ENCODE data around the gene DNAI1.

DNAI1 gene

DNA sequence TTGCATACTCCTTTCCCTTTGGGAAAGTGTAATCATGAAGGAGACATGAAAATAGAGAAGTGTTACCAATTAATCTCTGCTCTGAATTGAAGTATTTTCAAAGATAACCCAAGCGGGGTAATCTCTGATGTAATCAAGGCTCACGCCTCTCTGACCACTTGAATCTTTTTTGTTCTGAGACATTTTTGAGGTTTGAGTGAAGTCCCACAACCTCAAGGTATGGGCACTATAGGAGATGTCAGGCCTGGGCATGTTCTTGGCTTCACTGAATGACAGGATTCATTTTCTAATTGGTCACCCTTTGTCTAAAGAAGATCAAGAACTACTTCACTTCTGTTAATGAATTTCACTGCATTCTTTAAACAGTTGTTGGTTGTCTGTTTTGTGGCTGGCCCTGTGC lies 40.5 kb downstream of the DNAI1 start:
- DNase-seq (ENCODE audit: low read depth): no peak
- no peak overlapping the region for H3K4me3 ChIP-seq (ENCODE audit: low read depth, low read length)
- TF ChIP-seq, protein P1, sequence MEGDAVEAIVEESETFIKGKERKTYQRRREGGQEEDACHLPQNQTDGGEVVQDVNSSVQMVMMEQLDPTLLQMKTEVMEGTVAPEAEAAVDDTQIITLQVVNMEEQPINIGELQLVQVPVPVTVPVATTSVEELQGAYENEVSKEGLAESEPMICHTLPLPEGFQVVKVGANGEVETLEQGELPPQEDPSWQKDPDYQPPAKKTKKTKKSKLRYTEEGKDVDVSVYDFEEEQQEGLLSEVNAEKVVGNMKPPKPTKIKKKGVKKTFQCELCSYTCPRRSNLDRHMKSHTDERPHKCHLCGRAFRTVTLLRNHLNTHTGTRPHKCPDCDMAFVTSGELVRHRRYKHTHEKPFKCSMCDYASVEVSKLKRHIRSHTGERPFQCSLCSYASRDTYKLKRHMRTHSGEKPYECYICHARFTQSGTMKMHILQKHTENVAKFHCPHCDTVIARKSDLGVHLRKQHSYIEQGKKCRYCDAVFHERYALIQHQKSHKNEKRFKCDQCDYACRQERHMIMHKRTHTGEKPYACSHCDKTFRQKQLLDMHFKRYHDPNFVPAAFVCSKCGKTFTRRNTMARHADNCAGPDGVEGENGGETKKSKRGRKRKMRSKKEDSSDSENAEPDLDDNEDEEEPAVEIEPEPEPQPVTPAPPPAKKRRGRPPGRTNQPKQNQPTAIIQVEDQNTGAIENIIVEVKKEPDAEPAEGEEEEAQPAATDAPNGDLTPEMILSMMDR (IDR thresholded peaks at IDR 0.05; ENCODE audit: low read depth, low read length, missing control alignments): no peak
- in situ Hi-C loops (cut with HindIII; ENCODE audit: low sequenced_read_pairs): no loop called here

DNA sequence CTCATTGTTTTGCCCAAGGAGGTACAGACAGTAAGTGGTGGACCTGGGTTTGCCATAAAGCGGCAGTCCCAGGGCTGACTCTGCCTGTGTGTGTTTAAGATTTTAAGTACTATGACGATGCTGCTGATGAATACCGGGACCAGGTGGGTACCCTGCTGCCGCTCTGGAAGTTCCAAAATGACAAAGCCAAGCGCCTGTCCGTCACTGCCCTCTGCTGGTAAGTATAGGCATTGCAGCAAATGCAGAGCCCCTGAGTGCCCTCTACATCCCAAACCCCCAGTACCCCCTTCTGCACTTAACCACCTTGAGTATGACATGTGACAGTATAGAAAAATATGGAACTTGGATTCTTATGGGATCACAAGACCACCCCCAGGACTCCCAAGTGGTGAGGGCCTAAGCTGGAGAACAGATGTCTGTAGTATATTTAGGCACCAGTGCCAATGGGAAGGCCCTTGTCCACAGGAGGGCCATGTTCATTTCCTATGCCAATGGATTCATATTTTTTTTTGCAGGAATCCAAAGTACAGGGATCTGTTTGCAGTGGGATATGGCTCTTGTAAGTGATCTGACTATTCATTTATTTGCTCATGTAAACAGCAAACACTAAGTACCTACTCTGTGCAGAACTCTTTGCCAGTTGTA lies 42.1 kb downstream of the DNAI1 start:
- in situ Hi-C loops (cut with HindIII; ENCODE audit: low sequenced_read_pairs): loop anchor here (10.0 kb wide), 2 partner anchors 76 to 114 kb away; partner anchors contain the start of gene RPP25L
- TF ChIP-seq, protein P1 (IDR thresholded peaks at IDR 0.05; ENCODE audit: low read depth, low read length, missing control alignments): peak; percentile 99
- peak; percentile 9 for DNase-seq (ENCODE audit: low read depth)
- H3K4me3 ChIP-seq (ENCODE audit: low read depth, low read length): no peak overlapping the region

DNA sequence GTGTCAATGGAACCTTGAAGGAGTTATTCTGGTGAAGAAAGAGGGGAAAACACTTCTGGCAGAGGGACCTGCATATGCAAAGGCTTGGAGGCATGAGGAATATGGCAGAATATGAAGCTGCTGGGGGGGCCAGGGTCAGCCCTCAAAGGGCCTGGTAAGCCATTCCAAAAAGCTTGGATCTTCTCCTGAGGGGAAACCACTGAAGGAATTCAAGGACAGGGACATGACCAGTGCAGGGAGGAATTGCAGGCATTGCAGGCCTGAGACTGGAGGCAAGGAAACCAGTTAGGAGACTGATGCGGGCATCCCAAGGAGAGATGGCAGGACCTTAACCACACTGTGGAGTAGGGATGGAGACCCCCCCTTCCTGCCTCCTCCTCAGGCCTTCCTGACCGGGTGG lies 42.8 kb downstream of the DNAI1 start:
- in situ Hi-C loops (cut with HindIII; ENCODE audit: low sequenced_read_pairs): loop anchor here (10.0 kb wide), 2 partner anchors 77 to 113 kb away; partner anchors contain the start of gene RPP25L
- no peak for DNase-seq (ENCODE audit: low read depth)
- TF ChIP-seq, protein P1 (IDR thresholded peaks at IDR 0.05; ENCODE audit: low read depth, low read length, missing control alignments): no peak
- H3K4me3 ChIP-seq (ENCODE audit: low read depth, low read length): no peak overlapping the region

DNA sequence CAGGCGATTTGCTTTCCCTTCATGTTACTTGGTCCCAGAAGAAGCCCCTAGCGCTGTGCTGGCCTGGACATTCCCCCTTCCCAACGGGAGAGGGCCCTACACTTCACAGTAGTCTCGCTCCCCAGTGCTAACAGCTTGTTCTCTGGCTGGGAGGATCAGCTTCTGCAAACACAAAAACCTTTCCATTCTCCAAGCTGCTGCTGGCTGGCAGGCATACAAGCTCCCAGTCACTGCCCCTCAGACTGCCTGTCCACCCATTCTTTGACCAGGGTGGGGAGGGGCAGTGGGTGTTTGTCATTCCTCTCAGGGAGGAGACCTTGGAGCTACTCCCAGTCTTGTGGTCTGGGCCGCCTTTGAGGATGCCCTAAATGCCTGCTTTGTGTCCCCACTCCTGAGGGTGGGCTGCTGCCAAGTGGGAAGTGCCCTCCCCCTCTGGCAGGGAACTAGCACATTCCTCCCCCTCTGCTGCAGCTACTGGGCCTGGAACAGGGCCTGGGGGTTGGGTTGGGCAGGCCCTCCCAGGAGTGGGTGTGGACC lies 43.4 kb downstream of the DNAI1 start:
- in situ Hi-C loops (cut with HindIII; ENCODE audit: low sequenced_read_pairs): loop anchor here (10.0 kb wide), 2 partner anchors 77 to 113 kb away; partner anchors contain the start of gene RPP25L
- peak; percentile 73 for DNase-seq (ENCODE audit: low read depth)
- TF ChIP-seq, protein P1 (IDR thresholded peaks at IDR 0.05; ENCODE audit: low read depth, low read length, missing control alignments): peak; percentile 52
- H3K4me3 ChIP-seq (ENCODE audit: low read depth, low read length): no peak overlapping the region

DNA sequence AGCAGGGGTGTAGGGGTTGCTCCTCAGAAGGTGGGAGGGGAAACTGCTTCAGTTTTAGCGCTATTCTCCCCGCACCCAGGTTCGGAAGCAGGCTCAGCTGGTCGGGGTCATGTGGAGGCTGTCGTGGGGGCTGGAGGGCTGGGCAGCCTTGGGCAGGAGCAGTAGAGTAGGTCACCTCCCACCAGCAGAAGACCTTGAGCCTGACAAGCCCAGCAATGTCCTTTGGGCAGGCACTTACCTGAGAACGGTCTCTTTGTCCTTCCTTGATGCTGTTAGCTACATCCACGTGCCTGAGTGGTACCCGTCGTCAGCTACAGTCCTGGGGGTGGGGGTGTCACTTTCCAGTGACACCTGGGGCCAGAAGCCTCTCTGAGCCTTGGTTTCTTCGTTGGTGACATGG lies 43.9 kb downstream of the DNAI1 start:
- in situ Hi-C loops (cut with HindIII; ENCODE audit: low sequenced_read_pairs): loop anchor here (10.0 kb wide), 2 partner anchors 78 to 112 kb away; partner anchors contain the start of gene RPP25L
- H3K4me3 ChIP-seq (ENCODE audit: low read depth, low read length): no peak overlapping the region
- DNase-seq (ENCODE audit: low read depth): no peak
- TF ChIP-seq, protein P1 (IDR thresholded peaks at IDR 0.05; ENCODE audit: low read depth, low read length, missing control alignments): no peak

DNA sequence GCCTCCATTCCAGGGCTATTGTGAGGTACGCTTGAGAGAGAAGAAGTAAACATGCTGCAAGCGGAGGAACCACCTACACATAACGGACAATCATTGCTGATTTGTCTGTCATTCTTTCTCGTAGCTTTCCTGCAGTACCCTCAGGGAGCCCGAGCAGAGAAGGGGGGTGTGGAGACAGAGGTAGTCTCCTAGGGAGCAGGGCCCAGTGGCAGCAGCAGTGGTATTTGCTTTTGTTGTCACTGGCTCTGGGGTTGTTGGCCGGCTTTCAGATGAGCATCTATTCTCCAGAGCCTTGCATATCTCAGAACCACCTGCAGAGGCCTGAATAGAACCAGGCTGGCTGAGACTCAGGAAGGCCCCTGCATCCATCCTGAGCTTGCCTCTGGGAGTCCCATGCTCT lies 44.3 kb downstream of the DNAI1 start:
- DNase-seq (ENCODE audit: low read depth): no peak
- H3K4me3 ChIP-seq (ENCODE audit: low read depth, low read length): no peak overlapping the region
- in situ Hi-C loops (cut with HindIII; ENCODE audit: low sequenced_read_pairs): loop anchor here (10.0 kb wide), 2 partner anchors 78 to 112 kb away; partner anchors contain the start of gene RPP25L
- TF ChIP-seq, protein P1 (IDR thresholded peaks at IDR 0.05; ENCODE audit: low read depth, low read length, missing control alignments): no peak

Measured in astrocyte of the cerebellum (primary cell).